B cell (primary cell): ENCODE measurements around the gene SCMH1. TPM values are rescaled to one million over a fixed set of nuclear protein-coding genes. Genes with fewer than 3 reads are reported as not detected.

Source experiments
- ATAC-seq: fragments of 200-7000 bp; cut with Tn5 transposase; one replicate; pipeline ENCODE4 v1.10.0; 2021; ENCODE audit warnings: low read depth, mild to moderate bottlenecking, moderate number of reproducible peaks, moderate library complexity
- CTCF ChIA-PET: fragments of 350-600 bp; sonication (Branson Sonifier 250); formaldehyde crosslinking; loops from one replicate; lab custom pipeline; 2021; ENCODE audit warnings: antibody characterized with exemption, inconsistent platforms; lab: Charles Lee
- POLR2A ChIA-PET: fragments of 350-600 bp; sonication (Branson Sonifier 250); formaldehyde crosslinking; loops from one replicate; lab custom pipeline; 2021; ENCODE audit warnings: antibody characterized with exemption; lab: Charles Lee
- DNase-seq: peaks from one replicate; pipeline ENCODE4 v3.0.0; 2013
- H2AFZ ChIP-seq: 2 replicates; pipeline ENCODE4 v1.6.1; 2012; ENCODE audit warnings: mild to moderate bottlenecking, low read depth, low read length; ENCODE audit not compliant: insufficient read depth, poor library complexity, severe bottlenecking
- H3K27ac ChIP-seq, 2 donors: 1 replicate in 1 of 2; 2 replicates in 1 of 2; pipeline ENCODE4 v1.5.1; 2012 to 2013; ENCODE audit warnings: low read length in 2 of 2, mild to moderate bottlenecking in 2 of 2, moderate library complexity in 1 of 2
- H3K27me3 ChIP-seq, 4 experiments: fragments of 200-600 bp in 1 of 4; sonication (generic) in 1 of 4; replicated peaks in 1 of 4; 1 replicate in 2 of 4; 2 replicates in 2 of 4; pipeline versions ENCODE4 v1.6.1 to v1.7.0; 2013 to 2016; ENCODE audit warnings: low read length in 3 of 4, mild to moderate bottlenecking in 2 of 4, mixed read lengths in 1 of 4, moderate library complexity in 1 of 4; ENCODE audit not compliant: insufficient read depth in 4 of 4, control insufficient read depth in 3 of 4; ENCODE audit errors: control extremely low read depth in 1 of 4
- H3K36me3 ChIP-seq, 2 experiments: replicated peaks in 1 of 2; 1 replicate in 1 of 2; 2 replicates in 1 of 2; pipeline versions ENCODE4 v1.6.1 to v1.7.1; 2013; ENCODE audit warnings: low read length in 1 of 2; ENCODE audit not compliant: insufficient read depth in 2 of 2, control insufficient read depth in 1 of 2; ENCODE audit errors: control extremely low read depth in 1 of 2, extremely low read depth in 1 of 2
- H3K4me1 ChIP-seq, 2 donors: fragments of 200-600 bp in 1 of 2; sonication (generic) in 1 of 2; 1 replicate in 1 of 2; 2 replicates in 1 of 2; pipeline versions ENCODE4 v1.5.1 to v1.6.1; 2013 to 2017; ENCODE audit warnings: low read length in 2 of 2; ENCODE audit not compliant: control insufficient read depth in 2 of 2, insufficient read depth in 2 of 2
- H3K4me2 ChIP-seq: replicated peaks from 2 replicates; pipeline ENCODE3; 2012; ENCODE audit warnings: mild to moderate bottlenecking, low read depth, low read length; ENCODE audit not compliant: poor library complexity, severe bottlenecking
- H3K4me3 ChIP-seq, 5 experiments: fragments of 200-600 bp in 1 of 5; sonication (generic) in 1 of 5; 1 replicate in 3 of 5; 2 replicates in 2 of 5; pipeline versions ENCODE4 v1.5.1 to v1.7.0; 2011 to 2016; ENCODE audit warnings: low read length in 4 of 5, mild to moderate bottlenecking in 4 of 5, low read depth in 2 of 5, control low read depth in 1 of 5, moderate library complexity in 1 of 5; ENCODE audit not compliant: insufficient read depth in 1 of 5; ENCODE audit errors: control extremely low read depth in 1 of 5, extremely low read depth in 1 of 5
- H3K79me2 ChIP-seq: fragments of 200-600 bp; sonication (generic); one replicate; pipeline ENCODE4 v1.6.0; 2016; ENCODE audit warnings: low read length; ENCODE audit not compliant: control insufficient read depth, insufficient read depth
- H3K9ac ChIP-seq: fragments of 200-600 bp; sonication (generic); 2 replicates; pipeline ENCODE4 v1.6.1; 2017; ENCODE audit warnings: mild to moderate bottlenecking, low read length, moderate library complexity
- H3K9me3 ChIP-seq, 3 donors: one replicate each; pipeline versions ENCODE4 v1.6.1 to v1.7.1; 2013; ENCODE audit warnings: low read length in 2 of 3; ENCODE audit not compliant: control insufficient read depth in 2 of 3, insufficient read depth in 1 of 3; ENCODE audit errors: control extremely low read depth in 1 of 3
- H4K20me1 ChIP-seq: 2 replicates; pipeline ENCODE4 v1.6.0; 2012; ENCODE audit warnings: mild to moderate bottlenecking, low read length; ENCODE audit not compliant: insufficient read depth, control insufficient read depth, poor library complexity, severe bottlenecking
- H3K27ac Mint-ChIP-seq: one replicate; pipeline ENCODE4 v1.8.0; 2021; ENCODE audit warnings: mixed read lengths
- H3K27me3 Mint-ChIP-seq: one replicate; pipeline ENCODE4 v1.8.0; 2021; ENCODE audit warnings: mixed read lengths
- H3K4me1 Mint-ChIP-seq: one replicate; pipeline ENCODE4 v1.8.0; 2021; ENCODE audit warnings: mixed read lengths
- H3K4me3 Mint-ChIP-seq: one replicate; pipeline ENCODE4 v1.8.0; 2021; ENCODE audit warnings: mixed read lengths
- H3K9me3 Mint-ChIP-seq: one replicate; pipeline ENCODE4 v1.8.0; 2022; ENCODE audit warnings: mixed read lengths; ENCODE audit not compliant: insufficient read depth
- CTCF ChIP-seq: fragments of 200-600 bp; IDR thresholded peaks from one replicate; pipeline ENCODE4 v1.8.0; 2022; ENCODE audit warnings: antibody characterized with exemption, mild to moderate bottlenecking
- EZH2 ChIP-seq: IDR thresholded peaks from 2 replicates; pipeline ENCODE4 v1.6.1; 2012; ENCODE audit warnings: borderline replicate concordance, low read depth, mild to moderate bottlenecking, moderate library complexity, low read length; ENCODE audit not compliant: insufficient read depth, poor library complexity, severe bottlenecking
- WGBS: methylation state at CpG from one replicate; pipeline ENCODE4 v1.1.5; 2013; ENCODE audit warnings: missing lambda C conversion rate; ENCODE audit not compliant: insufficient coverage; 5-methylcytosine and 5-hydroxymethylcytosine counted together
- intact Hi-C: fragments of 100-400 bp; cut with micrococcal nuclease; formaldehyde crosslinking; loops from one replicate; pipeline ENCODE4 v1.10.0; 2022
- polyA plus RNA-seq: library from polyadenylated mRNA; depleted of rRNA; stranded (reverse); fragments of >200 nt; gene quantifications from 2 replicates; pipeline ENCODE4 v1.2.3, GENCODE V29; 2012
- total RNA-seq, 2 donors: library from RNA; stranded (reverse); fragments of 120-200 nt in 1 of 2; gene quantifications; 1 replicate in 1 of 2; 2 replicates in 1 of 2; pipeline versions ENCODE4 v1.2.3 to v1.2.4, GENCODE V29; 2013 to 2022

SCMH1 gene
- total and polyA plus RNA-seq, 2 donors (not counting 1 experiment from before 2014, with no cell fraction given), result 29.4 to 33.3 TPM

GRCh38 chr1:40988280-40988679 is 253.8 kb downstream of the SCMH1 start:
- Histone ChIP-seq H3K4me2 (no peak overlapping the region), H3K9me3 (no peaks in the 10 kb centered on the region), H2AFZ (no peak overlapping the region), H3K36me3 (peaks cover 3 to 84% of the 10 kb centered on the region in 2 experiments), H3K27ac (no peak overlapping the region), H3K4me1 (no peaks in the 10 kb centered on the region), H3K79me2 (peaks cover 20% of the 10 kb centered on the region), H3K9ac (no peak overlapping the region), H3K4me3 (no peak overlapping the region), H3K27me3 (no peaks in the 10 kb centered on the region), H4K20me1 (no peaks in the 10 kb centered on the region)
- DNase-seq (no peak), ATAC-seq (no peak)
- intact Hi-C loops, result no loop called here
- CTCF ChIA-PET, result no interaction called here
- Mint-ChIP-seq H3K27me3 (no peaks in the 10 kb centered on the region), H3K4me1 (no peaks in the 10 kb centered on the region), H3K4me3 (no peak overlapping the region), H3K9me3 (no peaks in the 10 kb centered on the region), H3K27ac (no peak overlapping the region)
- WGBS, result 100% methylated on average over 2 of the region's 3 CpGs
- POLR2A ChIA-PET, result no interaction called here
- TF ChIP-seq CTCF (no peak), EZH2 (no peak)

- Histone ChIP-seq H4K20me1 (no peaks in the 10 kb centered on the region), H3K4me1 (no peaks in the 10 kb centered on the region), H3K4me3 (no peak overlapping the region), H2AFZ (no peak overlapping the region), H3K9ac (no peak overlapping the region), H3K27me3 (no peaks in the 10 kb centered on the region), H3K4me2 (no peak overlapping the region), H3K36me3 (peaks cover 3 to 81% of the 10 kb centered on the region in 2 experiments), H3K79me2 (peaks cover 26% of the 10 kb centered on the region), H3K9me3 (no peaks in the 10 kb centered on the region), H3K27ac (no peak overlapping the region)
- TF ChIP-seq EZH2 (no peak), CTCF (no peak)
- ATAC-seq (no peak), DNase-seq (no peak)
- CTCF ChIA-PET, result no interaction called here
- H3K9me3 Mint-ChIP-seq, result no peaks in the 10 kb centered on the region
- H3K27me3 Mint-ChIP-seq, result no peaks in the 10 kb centered on the region
- no peak overlapping the region for H3K4me3 Mint-ChIP-seq
- intact Hi-C loops, result no loop called here
- 100% methylated on average over 5 of the region's 9 CpGs for WGBS
- H3K4me1 Mint-ChIP-seq, result no peaks in the 10 kb centered on the region
- no peak overlapping the region for H3K27ac Mint-ChIP-seq
- POLR2A ChIA-PET, result no interaction called here
These were observed 254.4 kb downstream of the SCMH1 start for GRCh38 chr1:40987439-40988276.
